Liver (tissue), 3 donors: Measurements from ENCODE around the gene CARMIL3.

Experiments
- CTCF ChIP-seq: fragments of 150-350 bp; IDR thresholded peaks from 2 replicates; pipeline ENCODE4 v1.5.1; 2017; ENCODE audit warnings: improper control_type of control experiment, low read depth, low read length; ENCODE audit not compliant: missing input control
- GABPA ChIP-seq, 2 donors: IDR thresholded peaks in 1 of 2; conservative IDR thresholded peaks in 1 of 2; 2 replicates each; pipeline ENCODE4 v1.6.1; 2016; ENCODE audit warnings: antibody characterized with exemption in 2 of 2, mild to moderate bottlenecking in 1 of 2, moderate library complexity in 1 of 2
- TAF1 ChIP-seq: conservative IDR thresholded peaks from 2 replicates; pipeline ENCODE4 v1.6.1; 2016; ENCODE audit warnings: antibody characterized with exemption, mild to moderate bottlenecking
- donor health status: healthy.
- donor health status: healthy.

GRCh38 chr14:24072436-24072835 is 20.6 kb downstream of the CARMIL3 start:
- TF ChIP-seq GABPA (IDR thresholded peaks at IDR 0.05 in 1 of 2, conservative IDR thresholded peaks at IDR 0.05 in 1 of 2): no peak
- TF ChIP-seq CTCF: no peak
- no peak for TF ChIP-seq TAF1
